ENCODE measurements around the gene NAALADL1. TPM values are rescaled to one million over a fixed set of nuclear protein-coding genes. Genes with fewer than 3 reads are reported as not detected.

Gene NAALADL1
- polyA plus RNA-seq, 1 experiment: 9.4 TPM

GRCh38 chr11:65071907-65072630 lies 13.7 kb upstream of the NAALADL1 start:
- POLR2A ChIA-PET: no interaction called here
- DNase-seq (ENCODE audit: low read depth, low spot score): no peak
- CTCF ChIA-PET: no interaction called here

GRCh38 chr11:65069217-65069616 lies 10.9 kb upstream of the NAALADL1 start:
- ChIA-PET POLR2A (no interaction called here), CTCF (no interaction called here)
- no peaks in the 10 kb centered on the region; the same call in 1 of the 2 replicates for H3K9me3 ChIP-seq (ENCODE audit: control insufficient read depth, insufficient read depth, low read length)
- no peaks in the 10 kb centered on the region for H3K27me3 ChIP-seq (ENCODE audit: control insufficient read depth, insufficient read depth, low read length)
- TF ChIP-seq CTCF (IDR thresholded peaks at IDR 0.05; ENCODE audit: low read depth, low read length): no peak
- H3K4me3 ChIP-seq (ENCODE audit: low read depth, low read length): no peak overlapping the region
- H3K27ac ChIP-seq (ENCODE audit: low read depth, low read length): no peak overlapping the region
- DNase-seq (ENCODE audit: low read depth, low spot score): no peak

More at GRCh38 chr11:65071907-65072630, 13.7 kb upstream of the NAALADL1 start:
- H3K4me3 ChIP-seq (ENCODE audit: low read depth, low read length): no peak overlapping the region
- H3K9me3 ChIP-seq (ENCODE audit: control insufficient read depth, insufficient read depth, low read length): no peaks in the 10 kb centered on the region
- no peak for TF ChIP-seq CTCF (IDR thresholded peaks at IDR 0.05; ENCODE audit: low read depth, low read length)
- H3K27ac ChIP-seq (ENCODE audit: low read depth, low read length): no peak overlapping the region
- no peaks in the 10 kb centered on the region for H3K27me3 ChIP-seq (ENCODE audit: control insufficient read depth, insufficient read depth, low read length)

- Histone ChIP-seq H3K4me3 (ENCODE audit: low read depth, low read length) (no peak overlapping the region), H3K27ac (ENCODE audit: low read depth, low read length) (no peak overlapping the region), H3K9me3 (ENCODE audit: control insufficient read depth, insufficient read depth, low read length) (no peaks in the 10 kb centered on the region; the same call in 1 of the 2 replicates), H3K27me3 (ENCODE audit: control insufficient read depth, insufficient read depth, low read length) (no peaks in the 10 kb centered on the region)
- CTCF ChIA-PET: no interaction called here
- POLR2A ChIA-PET: no interaction called here
- TF ChIP-seq CTCF (IDR thresholded peaks at IDR 0.05; ENCODE audit: low read depth, low read length): no peak
- no peak for DNase-seq (ENCODE audit: low read depth, low spot score)
Observed at GRCh38 chr11:65067446-65067845, 9.1 kb upstream of the NAALADL1 start.

GRCh38 chr11:65066805-65067291 lies 8.5 kb upstream of the NAALADL1 start:
- no peak overlapping the region for H3K4me3 ChIP-seq (ENCODE audit: low read depth, low read length)
- no peak for TF ChIP-seq CTCF (IDR thresholded peaks at IDR 0.05; ENCODE audit: low read depth, low read length)
- DNase-seq (ENCODE audit: low read depth, low spot score): no peak
- ChIA-PET CTCF (no interaction called here), POLR2A (no interaction called here)
- H3K27ac ChIP-seq (ENCODE audit: low read depth, low read length): no peak overlapping the region
- H3K9me3 ChIP-seq (ENCODE audit: control insufficient read depth, insufficient read depth, low read length): no peaks in the 10 kb centered on the region; the same call in 1 of the 2 replicates
- no peaks in the 10 kb centered on the region for H3K27me3 ChIP-seq (ENCODE audit: control insufficient read depth, insufficient read depth, low read length)

GRCh38 chr11:65066315-65066714 lies 8.0 kb upstream of the NAALADL1 start:
- no peak overlapping the region for H3K27ac ChIP-seq (ENCODE audit: low read depth, low read length)
- ChIA-PET CTCF (no interaction called here), POLR2A (no interaction called here)
- no peaks in the 10 kb centered on the region for H3K27me3 ChIP-seq (ENCODE audit: control insufficient read depth, insufficient read depth, low read length)
- TF ChIP-seq CTCF (IDR thresholded peaks at IDR 0.05; ENCODE audit: low read depth, low read length): no peak
- no peak overlapping the region for H3K4me3 ChIP-seq (ENCODE audit: low read depth, low read length)
- no peak for DNase-seq (ENCODE audit: low read depth, low spot score)
- no peaks in the 10 kb centered on the region; the same call in 1 of the 2 replicates for H3K9me3 ChIP-seq (ENCODE audit: control insufficient read depth, insufficient read depth, low read length)

Measured in AG04450 (cell line).